MM.1S (cell line): Measurements from ENCODE around the gene GLB1L3.

Source experiments
- DNase-seq: peaks from one replicate; pipeline ENCODE4 v3.0.0-alpha.2; 2015
- H2AFZ ChIP-seq: fragments of 300-600 bp; sonication (generic); 2 replicates; pipeline ENCODE4 v1.6.0; 2016; ENCODE audit warnings: antibody characterized with exemption, low read length
- H3F3A ChIP-seq: fragments of 300-600 bp; sonication (generic); 2 replicates; pipeline ENCODE4 v1.6.1; 2016; ENCODE audit warnings: mild to moderate bottlenecking, antibody characterized with exemption, low read length, moderate library complexity, mixed read lengths; ENCODE audit not compliant: insufficient read depth
- H3K27ac ChIP-seq: fragments of 300-600 bp; sonication (generic); 2 replicates; pipeline ENCODE4 v1.5.1; 2016; ENCODE audit warnings: mild to moderate bottlenecking, low read length
- H3K27me3 ChIP-seq: fragments of 300-600 bp; sonication (generic); replicated peaks from 2 replicates; pipeline ENCODE4 v1.6.0; 2016; ENCODE audit warnings: low read length; ENCODE audit not compliant: insufficient read depth
- H3K36me3 ChIP-seq: fragments of 300-600 bp; sonication (generic); replicated peaks from 2 replicates; pipeline ENCODE4 v1.6.1; 2016; ENCODE audit warnings: mild to moderate bottlenecking, low read length, mixed read lengths; ENCODE audit not compliant: insufficient read depth
- H3K4me1 ChIP-seq: fragments of 300-600 bp; sonication (generic); 2 replicates; pipeline ENCODE4 v1.6.1; 2016; ENCODE audit warnings: low read length, mixed read lengths
- H3K4me2 ChIP-seq: fragments of 300-600 bp; sonication (generic); 2 replicates; pipeline ENCODE4 v1.6.0; 2016; ENCODE audit warnings: low read depth, low read length
- H3K4me3 ChIP-seq: fragments of 300-600 bp; sonication (generic); 2 replicates; pipeline ENCODE4 v1.5.1; 2016; ENCODE audit warnings: low read length, mixed read lengths
- H3K79me2 ChIP-seq: fragments of 300-600 bp; sonication (generic); 2 replicates; pipeline ENCODE4 v1.6.1; 2016; ENCODE audit warnings: mixed run types, low read length, mixed read lengths
- H3K9ac ChIP-seq: fragments of 300-600 bp; sonication (generic); 2 replicates; pipeline ENCODE4 v1.6.1; 2016; ENCODE audit warnings: low read length, mixed read lengths
- H3K9me2 ChIP-seq: fragments of 300-600 bp; sonication (generic); replicated peaks from 2 replicates; pipeline ENCODE4 v1.6.1; 2016; ENCODE audit warnings: mild to moderate bottlenecking, low read length, mixed read lengths; ENCODE audit not compliant: insufficient read depth
- H3K9me3 ChIP-seq: fragments of 300-600 bp; sonication (generic); replicated peaks from 2 replicates; pipeline ENCODE4 v1.6.1; 2016; ENCODE audit warnings: mild to moderate bottlenecking, low read length, mixed read lengths; ENCODE audit not compliant: insufficient read depth
- H4K20me1 ChIP-seq: fragments of 300-600 bp; sonication (generic); 2 replicates; pipeline ENCODE4 v1.6.1; 2016; ENCODE audit warnings: mild to moderate bottlenecking, low read length, moderate library complexity, mixed read lengths; ENCODE audit not compliant: insufficient read depth
- EZH2 ChIP-seq: fragments of 300-600 bp; sonication (generic); optimal IDR thresholded peaks from 2 replicates; pipeline ENCODE3; 2017; ENCODE audit warnings: low read depth, mild to moderate bottlenecking, antibody characterized with exemption, low read length, mixed read lengths
- EZH2phosphoT487 ChIP-seq: fragments of 300-600 bp; sonication (generic); IDR thresholded peaks from 2 replicates; pipeline ENCODE4 v1.6.1; 2018; ENCODE audit warnings: antibody characterized with exemption, low read length
- TF ChIP-seq, protein P1 (sequence below): fragments of 300-600 bp; sonication (generic); IDR thresholded peaks from 2 replicates; pipeline ENCODE4 v1.5.1; 2016; ENCODE audit warnings: antibody characterized with exemption, low read length, mixed read lengths

Gene GLB1L3

DNA sequence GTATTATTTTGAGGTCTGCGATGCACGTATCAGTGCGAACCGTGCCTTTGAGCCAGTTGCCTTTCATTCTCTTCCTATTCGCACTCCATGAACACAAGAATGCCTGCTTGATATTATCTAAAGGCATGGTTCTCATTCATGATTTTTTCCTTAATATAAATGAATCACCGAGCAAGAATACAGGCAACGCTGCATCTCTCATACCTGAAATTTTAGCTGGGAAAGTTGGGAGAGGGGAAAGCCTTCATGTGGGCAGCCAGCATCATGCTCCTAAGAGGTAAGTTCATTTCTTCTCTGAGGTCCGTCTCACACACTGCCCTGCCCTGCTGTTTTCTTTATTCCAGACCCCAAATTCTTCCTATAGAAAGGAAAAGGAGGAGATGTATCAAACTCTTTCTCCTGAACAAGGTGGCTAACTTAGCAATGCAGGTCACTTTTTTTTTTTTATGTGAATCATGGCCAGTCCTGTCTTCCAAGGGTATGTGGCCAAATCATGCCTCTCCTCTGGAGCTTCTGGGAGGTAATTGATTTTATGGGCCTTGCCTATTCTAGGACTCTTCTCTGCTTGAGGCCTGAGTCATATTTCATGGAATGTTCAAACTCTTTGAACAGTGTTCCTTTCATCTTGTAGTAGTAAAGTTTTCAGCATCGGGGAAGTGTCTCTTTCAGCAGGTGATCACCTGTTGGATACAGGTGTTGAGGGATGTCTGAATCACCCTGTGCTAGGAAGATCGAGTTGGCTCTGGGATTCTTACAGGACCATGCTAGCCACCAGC lies 58.8 kb downstream of the GLB1L3 start:
- Histone ChIP-seq H2AFZ (no peak overlapping the region), H3K4me2 (no peak overlapping the region), H3K36me3 (no peaks in the 10 kb centered on the region), H3K9me2 (no peaks in the 10 kb centered on the region), H3K9ac (no peak overlapping the region), H3K27me3 (no peaks in the 10 kb centered on the region), H3K9me3 (no peaks in the 10 kb centered on the region), H3F3A (no peaks in the 10 kb centered on the region), H3K27ac (no peak overlapping the region), H3K4me3 (no peak overlapping the region), H3K4me1 (no peaks in the 10 kb centered on the region), H3K79me2 (no peaks in the 10 kb centered on the region), H4K20me1 (no peaks in the 10 kb centered on the region)
- TF ChIP-seq, protein P1, sequence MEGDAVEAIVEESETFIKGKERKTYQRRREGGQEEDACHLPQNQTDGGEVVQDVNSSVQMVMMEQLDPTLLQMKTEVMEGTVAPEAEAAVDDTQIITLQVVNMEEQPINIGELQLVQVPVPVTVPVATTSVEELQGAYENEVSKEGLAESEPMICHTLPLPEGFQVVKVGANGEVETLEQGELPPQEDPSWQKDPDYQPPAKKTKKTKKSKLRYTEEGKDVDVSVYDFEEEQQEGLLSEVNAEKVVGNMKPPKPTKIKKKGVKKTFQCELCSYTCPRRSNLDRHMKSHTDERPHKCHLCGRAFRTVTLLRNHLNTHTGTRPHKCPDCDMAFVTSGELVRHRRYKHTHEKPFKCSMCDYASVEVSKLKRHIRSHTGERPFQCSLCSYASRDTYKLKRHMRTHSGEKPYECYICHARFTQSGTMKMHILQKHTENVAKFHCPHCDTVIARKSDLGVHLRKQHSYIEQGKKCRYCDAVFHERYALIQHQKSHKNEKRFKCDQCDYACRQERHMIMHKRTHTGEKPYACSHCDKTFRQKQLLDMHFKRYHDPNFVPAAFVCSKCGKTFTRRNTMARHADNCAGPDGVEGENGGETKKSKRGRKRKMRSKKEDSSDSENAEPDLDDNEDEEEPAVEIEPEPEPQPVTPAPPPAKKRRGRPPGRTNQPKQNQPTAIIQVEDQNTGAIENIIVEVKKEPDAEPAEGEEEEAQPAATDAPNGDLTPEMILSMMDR: no peak
- TF ChIP-seq EZH2: no peak
- no peak for TF ChIP-seq EZH2phosphoT487
- no peak for DNase-seq

- no peak for DNase-seq
- H3K4me2 ChIP-seq: no peak overlapping the region
- TF ChIP-seq, protein P1: no peak
- no peak for TF ChIP-seq EZH2
- TF ChIP-seq EZH2phosphoT487: no peak
These were observed 60.9 kb downstream of the GLB1L3 start for GRCh38 chr11:134337051-134337450.

GRCh38 chr11:134338068-134338467 lies 61.9 kb downstream of the GLB1L3 start:
- no peak for DNase-seq
- H3K9me2 ChIP-seq: no peaks in the 10 kb centered on the region
- H3K27me3 ChIP-seq: no peaks in the 10 kb centered on the region
- no peaks in the 10 kb centered on the region for H3K4me1 ChIP-seq
- H3K36me3 ChIP-seq: no peaks in the 10 kb centered on the region
- no peak overlapping the region for H3K4me3 ChIP-seq
- H3K4me2 ChIP-seq: no peak overlapping the region
- no peak overlapping the region for H3K27ac ChIP-seq
- no peaks in the 10 kb centered on the region for H3K79me2 ChIP-seq
- H4K20me1 ChIP-seq: no peaks in the 10 kb centered on the region
- no peak overlapping the region for H2AFZ ChIP-seq
- H3F3A ChIP-seq: no peaks in the 10 kb centered on the region
- no peak overlapping the region for H3K9ac ChIP-seq
- no peak for TF ChIP-seq EZH2phosphoT487
- TF ChIP-seq EZH2: no peak
- TF ChIP-seq, protein P1: no peak
- no peaks in the 10 kb centered on the region for H3K9me3 ChIP-seq

More at GRCh38 chr11:134337051-134337450, 60.9 kb downstream of the GLB1L3 start:
- Histone ChIP-seq H3K4me3 (no peak overlapping the region), H3F3A (no peaks in the 10 kb centered on the region), H4K20me1 (no peaks in the 10 kb centered on the region), H3K36me3 (no peaks in the 10 kb centered on the region), H2AFZ (no peak overlapping the region), H3K9ac (no peak overlapping the region), H3K9me3 (no peaks in the 10 kb centered on the region), H3K9me2 (no peaks in the 10 kb centered on the region), H3K79me2 (no peaks in the 10 kb centered on the region), H3K4me1 (no peaks in the 10 kb centered on the region), H3K27ac (no peak overlapping the region), H3K27me3 (no peaks in the 10 kb centered on the region)
